Nephron (organoid): ENCODE measurements around the gene NAALADL1.
A peak's percentile ranks its signal among the peaks of the same experiment; 100 is the strongest.

ENCODE experiments used
- H3K27ac Mint-ChIP-seq, 3 experiments: 2 replicates each; pipeline ENCODE4 v1.8.0; 2020; ENCODE audit warnings: mixed read lengths in 3 of 3, mild to moderate bottlenecking in 2 of 3, moderate library complexity in 1 of 3
- H3K27me3 Mint-ChIP-seq: 2 replicates; pipeline ENCODE4 v1.8.0; 2021; ENCODE audit warnings: low read depth, mild to moderate bottlenecking, moderate library complexity, mixed read lengths
- H3K36me3 Mint-ChIP-seq: 2 replicates; pipeline ENCODE4 v1.8.0; 2020; ENCODE audit warnings: low read depth, mixed read lengths
- H3K4me1 Mint-ChIP-seq: 2 replicates; pipeline ENCODE4 v1.8.0; 2020; ENCODE audit warnings: mixed read lengths
- H3K4me3 Mint-ChIP-seq, 3 experiments: 2 replicates each; pipeline ENCODE4 v1.8.0; 2020; ENCODE audit warnings: mild to moderate bottlenecking in 3 of 3, mixed read lengths in 3 of 3, moderate library complexity in 2 of 3
- H3K9me3 Mint-ChIP-seq: 2 replicates; pipeline ENCODE4 v1.8.0; 2020; ENCODE audit warnings: mixed read lengths
- TF ChIP-seq, protein P1 (sequence below), 3 experiments: fragments of 200-600 bp; sonication (generic); IDR thresholded peaks; one replicate each; pipeline ENCODE4 v1.5.0; 2021; ENCODE audit warnings: antibody characterized with exemption in 3 of 3; ENCODE audit not compliant: unreplicated experiment in 3 of 3

Gene NAALADL1

DNA sequence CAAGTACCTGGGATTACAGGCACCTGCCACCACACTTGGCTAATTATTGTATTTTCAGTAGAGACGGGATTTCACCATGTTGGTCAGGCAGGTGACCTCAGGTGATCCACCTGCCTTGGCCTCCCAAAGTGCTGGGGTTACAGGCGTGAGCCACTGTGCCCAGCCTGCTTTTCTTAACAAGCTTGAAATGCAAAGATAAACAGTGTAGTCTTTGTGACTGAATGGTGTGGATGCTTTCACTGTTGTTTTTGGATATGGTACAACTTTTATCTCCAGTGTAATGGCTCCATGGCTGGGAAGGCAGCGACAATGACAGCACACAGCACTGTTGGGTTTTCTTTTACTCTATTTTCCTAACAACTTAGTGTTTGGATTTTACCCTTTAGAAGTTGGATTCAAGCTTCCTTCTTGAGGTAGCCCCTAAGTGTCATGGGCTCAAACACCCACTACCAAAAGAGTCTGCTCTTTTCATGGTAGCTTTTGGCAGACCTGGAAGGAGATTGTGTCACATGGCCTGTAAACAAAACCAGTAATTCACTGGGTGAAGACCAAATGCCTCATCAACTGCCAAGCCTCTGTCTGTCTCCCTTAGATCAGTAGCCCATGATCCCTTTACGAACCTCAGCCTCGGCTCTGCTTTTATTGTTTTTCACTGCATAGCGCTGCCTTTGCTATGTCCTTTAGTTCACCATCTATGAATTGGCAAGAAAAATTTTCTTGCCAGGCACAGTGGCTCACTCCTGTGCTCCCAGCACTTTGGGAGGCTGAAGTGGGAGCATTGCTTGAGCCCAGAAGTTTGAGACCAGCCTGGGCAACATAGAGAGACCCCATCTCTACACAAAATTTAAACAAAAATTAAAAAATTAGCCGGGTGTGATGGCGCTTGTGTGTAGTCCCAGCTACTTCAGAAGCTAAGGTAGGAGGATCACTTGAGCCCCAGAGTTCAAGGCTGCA, 44.1 kb upstream of the NAALADL1 start:
- TF ChIP-seq, protein P1, sequence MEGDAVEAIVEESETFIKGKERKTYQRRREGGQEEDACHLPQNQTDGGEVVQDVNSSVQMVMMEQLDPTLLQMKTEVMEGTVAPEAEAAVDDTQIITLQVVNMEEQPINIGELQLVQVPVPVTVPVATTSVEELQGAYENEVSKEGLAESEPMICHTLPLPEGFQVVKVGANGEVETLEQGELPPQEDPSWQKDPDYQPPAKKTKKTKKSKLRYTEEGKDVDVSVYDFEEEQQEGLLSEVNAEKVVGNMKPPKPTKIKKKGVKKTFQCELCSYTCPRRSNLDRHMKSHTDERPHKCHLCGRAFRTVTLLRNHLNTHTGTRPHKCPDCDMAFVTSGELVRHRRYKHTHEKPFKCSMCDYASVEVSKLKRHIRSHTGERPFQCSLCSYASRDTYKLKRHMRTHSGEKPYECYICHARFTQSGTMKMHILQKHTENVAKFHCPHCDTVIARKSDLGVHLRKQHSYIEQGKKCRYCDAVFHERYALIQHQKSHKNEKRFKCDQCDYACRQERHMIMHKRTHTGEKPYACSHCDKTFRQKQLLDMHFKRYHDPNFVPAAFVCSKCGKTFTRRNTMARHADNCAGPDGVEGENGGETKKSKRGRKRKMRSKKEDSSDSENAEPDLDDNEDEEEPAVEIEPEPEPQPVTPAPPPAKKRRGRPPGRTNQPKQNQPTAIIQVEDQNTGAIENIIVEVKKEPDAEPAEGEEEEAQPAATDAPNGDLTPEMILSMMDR (IDR thresholded peaks at IDR 0.05; ENCODE audit: unreplicated experiment in 3 of 3) = no peak
- H3K4me1 Mint-ChIP-seq = peaks cover 5% of the 10 kb centered on the region
- no peaks in the 10 kb centered on the region for H3K27me3 Mint-ChIP-seq
- peak overlapping the region in 1 of 3 experiments; percentile 27 for H3K27ac Mint-ChIP-seq
- no peak overlapping the region for H3K4me3 Mint-ChIP-seq
- no peaks in the 10 kb centered on the region for H3K9me3 Mint-ChIP-seq
- H3K36me3 Mint-ChIP-seq = peaks cover 10% of the 10 kb centered on the region

DNA sequence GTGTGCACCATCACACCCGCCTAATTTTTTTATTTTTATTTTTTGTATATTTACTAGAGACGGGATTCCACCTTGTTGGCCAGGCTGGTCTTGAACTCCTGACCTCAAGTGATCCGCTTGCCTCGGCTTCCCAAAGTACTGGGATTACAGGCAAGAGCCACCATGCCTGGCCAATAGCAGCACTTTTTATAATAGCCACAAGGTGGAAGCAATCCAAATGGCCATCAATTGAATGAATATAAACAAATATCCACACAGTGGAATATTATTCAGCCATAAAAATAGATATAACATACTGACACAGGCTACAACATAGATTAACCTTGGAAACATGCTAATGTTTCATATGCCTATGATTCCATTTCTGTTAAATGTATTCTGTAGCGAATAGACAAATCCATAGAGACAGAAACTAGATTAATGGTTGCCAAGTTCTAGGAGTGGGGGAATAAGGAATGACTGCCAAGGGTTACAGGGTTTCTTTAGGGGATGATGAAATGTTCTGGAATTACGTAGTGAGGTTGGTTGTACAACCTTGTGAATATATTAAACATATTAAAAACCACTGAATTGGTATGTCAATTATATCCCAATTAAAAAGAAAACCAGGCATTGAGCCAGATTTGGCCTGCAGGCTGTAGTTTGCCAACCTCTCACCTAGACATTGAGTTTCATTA, 42.5 kb upstream of the NAALADL1 start:
- Mint-ChIP-seq H3K9me3 (no peaks in the 10 kb centered on the region), H3K27ac (no peak overlapping the region), H3K36me3 (peaks cover 7% of the 10 kb centered on the region), H3K4me3 (no peak overlapping the region), H3K4me1 (peaks cover 7% of the 10 kb centered on the region), H3K27me3 (no peaks in the 10 kb centered on the region)
- TF ChIP-seq, protein P1 (IDR thresholded peaks at IDR 0.05; ENCODE audit: unreplicated experiment in 3 of 3) = no peak

DNA sequence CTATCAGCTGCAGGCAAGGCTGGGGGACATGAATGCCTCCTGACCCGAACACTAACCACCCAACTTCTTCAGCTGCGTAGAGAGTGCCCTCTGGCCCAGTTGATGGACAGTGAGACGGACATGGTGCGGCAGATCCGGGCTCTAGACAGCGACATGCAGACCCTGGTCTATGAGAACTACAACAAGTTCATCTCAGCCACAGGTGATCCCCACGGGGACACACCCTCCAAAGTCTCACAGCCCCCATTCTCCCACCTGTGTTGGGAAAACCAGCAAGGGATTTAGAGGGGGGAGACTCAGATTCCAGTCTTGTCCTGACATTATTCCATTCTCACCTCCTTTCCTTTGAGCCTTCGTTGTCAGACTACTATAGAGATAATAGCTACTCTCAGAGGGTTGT, 38.6 kb upstream of the NAALADL1 start:
- TF ChIP-seq, protein P1 (IDR thresholded peaks at IDR 0.05; ENCODE audit: unreplicated experiment in 3 of 3) = no peak
- H3K4me3 Mint-ChIP-seq = peak overlapping the region; percentile 93 to 97 (median 97)
- peak overlapping the region in 1 of 3 experiments; percentile 95 for H3K27ac Mint-ChIP-seq
- H3K36me3 Mint-ChIP-seq = no peaks in the 10 kb centered on the region
- no peaks in the 10 kb centered on the region for H3K9me3 Mint-ChIP-seq
- no peaks in the 10 kb centered on the region for H3K27me3 Mint-ChIP-seq
- peaks cover 10% of the 10 kb centered on the region for H3K4me1 Mint-ChIP-seq

- Mint-ChIP-seq H3K27ac (peak within 1 kb of the TSS; percentile 95 to 98 (median 97)), H3K4me3 (peak within 1 kb of the TSS; percentile 93 to 97 (median 97))
- TF ChIP-seq, protein P1 (IDR thresholded peaks at IDR 0.05; ENCODE audit: unreplicated experiment in 3 of 3) = no peak
These were observed 37.8 kb upstream of the NAALADL1 start, which contains the start of gene VPS51 for GRCh38 chr11:65095974-65096806. Gene VPS51 (plus strand): TSS chr11:65096214. CDS start chr11:65096251, 37 bp downstream.

GRCh38 chr11:65095427-65095826, 37.1 kb upstream of the NAALADL1 start:
- peak overlapping the region; percentile 95 to 98 (median 97) for H3K27ac Mint-ChIP-seq
- TF ChIP-seq, protein P1 (IDR thresholded peaks at IDR 0.05; ENCODE audit: unreplicated experiment in 3 of 3) = no peak

More at GRCh38 chr11:65095974-65096806, 37.8 kb upstream of the NAALADL1 start, which contains the start of gene VPS51:
- H3K4me1 Mint-ChIP-seq = peaks cover 10% of the 10 kb centered on the region
- H3K9me3 Mint-ChIP-seq = no peaks in the 10 kb centered on the region
- H3K36me3 Mint-ChIP-seq = no peaks in the 10 kb centered on the region
- H3K27me3 Mint-ChIP-seq = no peaks in the 10 kb centered on the region

More at GRCh38 chr11:65095427-65095826, 37.1 kb upstream of the NAALADL1 start:
- Mint-ChIP-seq H3K4me1 (peaks cover 10% of the 10 kb centered on the region), H3K36me3 (no peaks in the 10 kb centered on the region), H3K9me3 (no peaks in the 10 kb centered on the region), H3K27me3 (no peaks in the 10 kb centered on the region), H3K4me3 (peak overlapping the region; percentile 93 to 97 (median 97))
